ENCODE data around the gene MTREX.

MTREX gene

DNA sequence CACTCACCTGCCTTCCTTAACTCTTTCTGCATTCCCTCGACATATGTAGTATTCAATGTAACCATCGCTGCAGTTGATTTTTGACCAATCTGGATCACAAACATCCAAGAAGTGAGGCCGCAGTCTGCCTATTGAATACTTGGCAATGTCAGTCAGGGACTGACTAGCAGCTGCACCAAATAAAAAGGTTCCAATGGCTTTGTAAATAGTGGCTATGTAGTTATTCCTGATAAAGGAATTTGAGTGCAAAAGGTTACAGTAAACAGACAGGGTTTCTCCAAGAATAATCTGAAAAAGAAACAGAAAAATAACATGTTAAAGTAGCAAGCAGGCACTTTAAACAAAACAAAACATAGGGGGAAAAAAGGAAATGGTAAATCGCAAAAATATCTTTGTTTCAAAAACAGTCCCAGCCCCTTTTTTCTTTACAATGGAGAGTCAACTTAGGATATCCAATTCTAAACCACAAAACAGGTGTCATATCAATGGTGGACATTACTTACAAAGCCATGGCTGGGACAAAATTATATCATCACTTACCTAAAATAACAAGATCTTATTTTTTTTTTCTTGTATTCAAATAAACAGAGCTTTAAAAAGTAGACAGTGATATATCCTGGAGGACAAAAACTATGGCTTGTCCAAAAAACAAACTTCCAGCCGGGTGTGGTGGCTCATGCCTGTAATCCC is 160.2 kb downstream of the MTREX start:
- DNase-seq (ENCODE audit: low read depth in 1 of 2, low spot score in 1 of 2), result no peak

DNA sequence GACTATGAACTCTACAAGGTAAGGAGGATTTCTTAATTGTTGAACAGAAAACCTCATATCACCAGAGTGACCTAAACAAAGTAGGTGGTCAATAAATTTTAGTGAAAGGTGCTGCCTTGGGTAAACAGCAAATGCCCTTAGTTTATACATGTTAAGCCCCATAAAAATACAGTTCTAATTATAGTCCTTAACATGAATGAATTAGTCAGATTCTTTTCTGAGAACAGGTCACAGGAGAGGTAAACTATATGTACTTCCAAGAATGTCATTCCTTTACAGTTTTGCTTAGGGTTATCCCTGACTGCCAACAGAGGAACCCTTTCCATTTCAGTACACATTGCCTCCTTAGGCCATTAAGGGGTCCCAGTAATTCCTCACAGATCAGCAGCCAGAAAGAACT is 162.1 kb downstream of the MTREX start:
- no peak for DNase-seq (ENCODE audit: low read depth in 1 of 2, low spot score in 1 of 2)

DNA sequence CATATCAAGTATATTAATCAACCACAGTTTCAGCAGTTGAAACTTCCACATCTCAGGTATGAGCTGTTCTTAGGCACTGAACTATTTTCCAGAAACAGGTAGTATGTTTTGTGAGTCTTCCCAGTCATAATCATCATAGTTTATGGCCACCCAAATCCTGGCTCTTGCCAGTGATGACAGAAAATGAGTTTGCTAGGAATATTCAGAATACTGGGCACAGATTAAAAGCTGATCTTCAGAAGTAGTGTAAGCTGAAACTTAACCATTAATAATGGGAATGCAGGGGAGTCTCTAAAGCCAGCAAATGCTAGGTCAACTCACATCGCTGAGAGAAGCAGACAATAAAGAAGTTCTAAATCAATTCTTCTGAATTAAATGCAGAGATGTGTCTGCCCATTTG is 162.5 kb downstream of the MTREX start:
- no peak for DNase-seq (ENCODE audit: low read depth in 1 of 2, low spot score in 1 of 2)

DNA sequence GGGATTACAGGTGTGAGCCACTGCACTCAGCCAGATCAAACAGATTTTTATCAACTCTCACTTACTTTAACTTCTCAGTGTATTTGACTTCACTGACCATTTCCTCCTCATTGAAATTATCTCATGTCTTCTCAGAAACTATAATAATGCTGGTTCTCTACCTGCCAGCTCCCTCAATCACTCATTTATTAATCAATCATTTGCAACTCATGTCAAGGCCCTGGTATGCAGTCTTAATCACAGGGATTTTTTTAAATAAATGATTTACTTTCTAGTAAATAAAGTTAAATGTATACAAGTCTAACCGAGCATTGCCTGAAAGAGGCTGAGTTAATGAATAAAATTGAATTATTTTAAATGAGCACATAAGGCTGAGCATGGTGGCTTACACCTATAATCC is 163.7 kb downstream of the MTREX start:
- no peak for DNase-seq (ENCODE audit: low read depth in 1 of 2, low spot score in 1 of 2)

GRCh38 chr5:55472642-55473041 is 164.9 kb downstream of the MTREX start:
- DNase-seq (ENCODE audit: low read depth in 1 of 2, low spot score in 1 of 2), result no peak
